K562 (cell line): ENCODE results near the gene TESK2. TPM values are rescaled to one million over a fixed set of nuclear protein-coding genes. Genes with fewer than 3 reads are reported as not detected.
A peak's percentile ranks its signal among the peaks of the same experiment; 100 is the strongest.

Source experiments
- ATAC-seq: fragments of 200-7000 bp; cut with Tn5 transposase; 3 replicates; pipeline ENCODE4 v1.9.1; 2020; ENCODE audit warnings: moderate library complexity
- BruUV-seq: library from RNA; stranded (reverse); fragments of 400-500 nt; replicated peaks from 2 replicates; lab custom pipeline; 2021; lab: Mats Ljungman, UMichigan
- CTCF ChIA-PET: fragments of 300-600 bp; formaldehyde crosslinking; extraction: SDS; loops from one replicate; lab custom pipeline; 2021; ENCODE audit warnings: low intra/inter-chr PET ratio; lab: Yijun Ruan, JAX
- POLR2A ChIA-PET: fragments of 300-600, 350-650 bp; sonication (Branson Sonifier 250); formaldehyde crosslinking; extraction: SDS; loops from one replicate; lab custom pipeline; 2021; ENCODE audit warnings: antibody characterized with exemption, inconsistent platforms; lab: Yijun Ruan, JAX
- DNase-seq, 4 experiments: peaks; one replicate each; pipeline versions ENCODE4 v3.0.0 to v3.0.0-alpha.2; 2011 to 2018; ENCODE audit warnings: low spot score in 3 of 4, mixed read lengths in 3 of 4; ENCODE audit errors: extremely low read depth in 1 of 4
- FAIRE-seq: peaks from 2 replicates; lab custom pipeline; 2011; peaks lifted over from hg19 to GRCh38; lab: Jason Lieb, UNC
- H2AFZ ChIP-seq: 2 replicates; pipeline ENCODE4 v1.6.0; 2011; ENCODE audit warnings: low read depth, low read length, control low read depth, inconsistent platforms
- H3K27ac ChIP-seq: fragments of 200-600 bp; 3 replicates; pipeline ENCODE4 v1.8.0; 2011; ENCODE audit warnings: low read depth, mild to moderate bottlenecking, control low read depth, inconsistent platforms, low read length, moderate library complexity, mixed read lengths; ENCODE audit errors: extremely low read depth
- H3K27me3 ChIP-seq, 2 experiments: fragments of 300-600 bp in 1 of 2; 2 replicates in 1 of 2; 3 replicates in 1 of 2; pipeline versions ENCODE4 v1.6.0 to v1.8.0; 2011; ENCODE audit warnings: inconsistent platforms in 2 of 2, low read length in 2 of 2, mild to moderate bottlenecking in 1 of 2, mixed read lengths in 1 of 2, moderate library complexity in 1 of 2; ENCODE audit not compliant: control insufficient read depth in 2 of 2, insufficient read depth in 2 of 2
- H3K36me3 ChIP-seq: fragments of 300-600 bp; 3 replicates; pipeline ENCODE4 v1.8.0; 2011; ENCODE audit warnings: mild to moderate bottlenecking, low read length, inconsistent platforms; ENCODE audit not compliant: control insufficient read depth, insufficient read depth
- H3K4me1 ChIP-seq, 2 experiments: fragments of 200-600 bp in 1 of 2; replicated peaks in 1 of 2; 2 replicates in 1 of 2; 3 replicates in 1 of 2; pipeline versions ENCODE4 v1.5.1 to v1.8.0; 2011; ENCODE audit warnings: inconsistent platforms in 2 of 2, low read length in 2 of 2, mild to moderate bottlenecking in 1 of 2, mixed read lengths in 1 of 2, moderate library complexity in 1 of 2; ENCODE audit not compliant: control insufficient read depth in 2 of 2, insufficient read depth in 2 of 2
- H3K4me2 ChIP-seq: 2 replicates; pipeline ENCODE4 v1.6.1; 2011; ENCODE audit warnings: low read length, control low read depth, inconsistent platforms, mixed read lengths; ENCODE audit not compliant: insufficient read depth
- H3K4me3 ChIP-seq: fragments of 200-600 bp; sonication (generic), shearing (Covaris generic); 2 replicates; pipeline ENCODE4 v1.5.1; 2016; ENCODE audit warnings: control low read depth, inconsistent platforms
- H3K79me2 ChIP-seq: fragments of 200-600 bp; 3 replicates; pipeline ENCODE4 v1.8.0; 2011; ENCODE audit warnings: low read length, inconsistent platforms; ENCODE audit not compliant: control insufficient read depth, insufficient read depth
- H3K9ac ChIP-seq, 2 experiments: 2 replicates each; pipeline versions ENCODE4 v1.6.0 to v1.6.1; 2011; ENCODE audit warnings: low read depth in 2 of 2, low read length in 2 of 2, control low read depth in 1 of 2, inconsistent platforms in 1 of 2, mild to moderate bottlenecking in 1 of 2, mixed read lengths in 1 of 2; ENCODE audit not compliant: insufficient read depth in 1 of 2
- H3K9me1 ChIP-seq: one replicate; pipeline ENCODE4 v1.6.0; 2011; ENCODE audit warnings: inconsistent platforms, mild to moderate bottlenecking, low read length, moderate library complexity; ENCODE audit not compliant: control insufficient read depth, insufficient read depth
- H3K9me3 ChIP-seq: replicated peaks from 2 replicates; pipeline ENCODE4 v1.5.1; 2011; ENCODE audit warnings: low read depth, low read length, inconsistent platforms; ENCODE audit not compliant: control insufficient read depth, insufficient read depth
- H4K20me1 ChIP-seq: replicated peaks from 2 replicates; pipeline ENCODE4 v1.6.1; 2011; ENCODE audit warnings: low read length, inconsistent platforms, mixed read lengths; ENCODE audit not compliant: control insufficient read depth, insufficient read depth
- BRD4 ChIP-seq: fragments of 200-600 bp; sonication (generic); IDR thresholded peaks from 2 replicates; pipeline ENCODE4 v1.6.1; 2017; ENCODE audit warnings: inconsistent platforms
- DEAF1 ChIP-seq: fragments of 450-650 bp; formaldehyde crosslinking; IDR thresholded peaks from 2 replicates; pipeline ENCODE4 v1.4.0; 2020; ENCODE audit warnings: mild to moderate bottlenecking, moderate library complexity
- FOXK1 ChIP-seq: sonication (generic); formaldehyde crosslinking; IDR thresholded peaks from 2 replicates; pipeline ENCODE4 v1.8.0; 2022; ENCODE audit warnings: missing genetic modification reagents, mild to moderate bottlenecking, borderline replicate concordance
- NR1H2 ChIP-seq: sonication (generic); formaldehyde crosslinking; IDR thresholded peaks from 2 replicates; pipeline ENCODE4 v1.4.0; 2020; ENCODE audit warnings: mild to moderate bottlenecking, missing genetic modification reagents
- TARDBP ChIP-seq: fragments of 450-650 bp; IDR thresholded peaks from 2 replicates; pipeline ENCODE4 v1.6.1; 2016
- TEAD1 ChIP-seq, 2 experiments: fragments of 450-650 bp in 1 of 2; sonication (generic) in 1 of 2; formaldehyde crosslinking; IDR thresholded peaks; 2 replicates each; pipeline versions ENCODE4 v1.4.0 to v1.8.0; 2020 to 2022; ENCODE audit warnings: mild to moderate bottlenecking in 2 of 2, missing genetic modification reagents in 1 of 2
- TOE1 ChIP-seq, 2 experiments: fragments of 450-650 bp in 1 of 2; sonication (generic) in 1 of 2; formaldehyde crosslinking in 1 of 2; IDR thresholded peaks; 2 replicates each; pipeline versions ENCODE4 v1.7.1 to v1.8.0; 2016 to 2022; ENCODE audit warnings: borderline replicate concordance in 2 of 2, mild to moderate bottlenecking in 2 of 2, antibody characterized with exemption in 1 of 2, inconsistent platforms in 1 of 2, low read depth in 1 of 2, missing genetic modification reagents in 1 of 2, moderate library complexity in 1 of 2
- ZNF232 ChIP-seq: sonication (generic); formaldehyde crosslinking; IDR thresholded peaks from 2 replicates; pipeline ENCODE4 v1.8.0; 2022; ENCODE audit warnings: mild to moderate bottlenecking, missing genetic modification reagents
- WGBS: fragments of 100-300 bp; shearing (Covaris generic); methylation state at CpG from one replicate; pipeline ENCODE4 v1.1.6; 2016; ENCODE audit warnings: low coverage, mixed read lengths; ENCODE audit not compliant: insufficient coverage; ENCODE audit errors: missing lambda C conversion rate; 5-methylcytosine and 5-hydroxymethylcytosine counted together
- in situ Hi-C: fragments of 300-500 bp; cut with MboI; formaldehyde crosslinking; loops from 4 replicates; pipeline ENCODE4 v1.15.0; 2018; ENCODE audit warnings: inconsistent platforms, mixed read lengths
- intact Hi-C: fragments of 100-400 bp; cut with micrococcal nuclease; formaldehyde crosslinking; loops from 2 replicates; pipeline ENCODE4 v1.14.2; 2022
- polyA plus RNA-seq, 8 experiments: library from polyadenylated mRNA; depleted of rRNA in 4 of 8; stranded (reverse) in 5 of 8; unstranded in 3 of 8; fragments of >200 nt; fragmentation: Nextera tagmentation in 2 of 8; fragmentation: Illumina TruSeq in 1 of 8; extraction: Ambion mirVana in 2 of 8; extraction: Trizol in 1 of 8; gene quantifications; 2 replicates each; pipeline versions ENCODE4 v1.2.1 to v1.2.3, GENCODE V29; 2011 to 2014; ENCODE audit warnings: inconsistent platforms in 1 of 8, missing spikeins in 1 of 8
- total RNA-seq, 7 experiments: library from RNA; depleted of rRNA in 6 of 7; stranded (reverse); fragments of >200 nt in 6 of 7; fragmentation: Illumina TruSeq in 2 of 7; extraction: Trizol in 2 of 7; gene quantifications; 2 replicates each; pipeline versions ENCODE4 v1.2.1 to v1.2.3, GENCODE V29; 2011 to 2021; ENCODE audit warnings: low replicate concordance in 1 of 7
- TF ChIP-seq, protein P1 (sequence below), 2 experiments: fragments of 450-650 bp; formaldehyde crosslinking in 1 of 2; IDR thresholded peaks; 2 replicates each; pipeline versions ENCODE4 v1.4.0 to v1.6.1; 2014 to 2020; ENCODE audit warnings: mild to moderate bottlenecking in 2 of 2, borderline replicate concordance in 1 of 2, low read depth in 1 of 2

Gene TESK2
- total and polyA plus RNA-seq, 9 of the 15 experiments (the other 6 are each of a cell fraction or from before 2014, with no cell fraction given) = 1.6 to 5.3 (median 3.7) TPM

- TF ChIP-seq DEAF1 (peak; percentile 95), TEAD1 (CRISPR knock-in tag; IDR thresholded peaks at IDR 0.05) (peak in 1 of 2 experiments; percentile 44; a peak in 1 of 4 replicates), NR1H2 (CRISPR knock-in tag) (no peak), FOXK1 (CRISPR knock-in tag) (0 out of 2 replicates have a peak, but pooled peaks have one; percentile 64), ZNF232 (CRISPR knock-in tag) (no peak)
Measured at GRCh38 chr1:45299981-45300668, 190.8 kb downstream of the TESK2 start (continued).

GRCh38 chr1:45299296-45299695 lies 191.7 kb downstream of the TESK2 start:
- no peaks in the 10 kb centered on the region for H4K20me1 ChIP-seq
- no peaks in the 10 kb centered on the region for H3K9me3 ChIP-seq
- no peak overlapping the region for H3K9ac ChIP-seq
- ChIA-PET POLR2A (interaction anchor here (0.5 to 4.1 kb wide), 10 partner anchors 8 to 511 kb away, joined by 3 to 44 read pairs (median 3); partner anchors contain the start of genes BEST4, HECTD3 and UROD), CTCF (interaction anchor here (1.9 to 5.3 kb wide), 3 partner anchors 281 to 463 kb away, joined by 4 to 58 read pairs (median 9); no protein-coding TSS in a partner anchor)
- FAIRE-seq (no peak), ATAC-seq (no peak), DNase-seq (no peak)
- no peaks in the 10 kb centered on the region for H3K36me3 ChIP-seq
- H3K27me3 ChIP-seq = no peaks in the 10 kb centered on the region
- peaks cover 16 to 20% of the 10 kb centered on the region in 2 experiments; a peak in 4 of 5 replicates for H3K4me1 ChIP-seq
- in situ Hi-C loops (no loop called here), intact Hi-C loops (no loop called here)
- peaks cover 6% of the 10 kb centered on the region; the same call in 2 of the 3 replicates for H3K79me2 ChIP-seq
- H2AFZ ChIP-seq = no peak overlapping the region
- 18% methylated on average over 1 of the region's 1 CpG for WGBS
- H3K4me3 ChIP-seq = no peak overlapping the region
- no TSS peak for BruUV-seq
- no peak overlapping the region for H3K4me2 ChIP-seq
- no peaks in the 10 kb centered on the region for H3K9me1 ChIP-seq
- no peak overlapping the region for H3K27ac ChIP-seq
- TF ChIP-seq TOE1 (IDR thresholded peaks at IDR 0.05; ENCODE audit: borderline replicate concordance) (no peak), TOE1 (CRISPR knock-in tag; IDR thresholded peaks at IDR 0.05; ENCODE audit: borderline replicate concordance, low read depth) (no peak), BRD4 (no peak), TARDBP (no peak)
- TF ChIP-seq, protein P1, sequence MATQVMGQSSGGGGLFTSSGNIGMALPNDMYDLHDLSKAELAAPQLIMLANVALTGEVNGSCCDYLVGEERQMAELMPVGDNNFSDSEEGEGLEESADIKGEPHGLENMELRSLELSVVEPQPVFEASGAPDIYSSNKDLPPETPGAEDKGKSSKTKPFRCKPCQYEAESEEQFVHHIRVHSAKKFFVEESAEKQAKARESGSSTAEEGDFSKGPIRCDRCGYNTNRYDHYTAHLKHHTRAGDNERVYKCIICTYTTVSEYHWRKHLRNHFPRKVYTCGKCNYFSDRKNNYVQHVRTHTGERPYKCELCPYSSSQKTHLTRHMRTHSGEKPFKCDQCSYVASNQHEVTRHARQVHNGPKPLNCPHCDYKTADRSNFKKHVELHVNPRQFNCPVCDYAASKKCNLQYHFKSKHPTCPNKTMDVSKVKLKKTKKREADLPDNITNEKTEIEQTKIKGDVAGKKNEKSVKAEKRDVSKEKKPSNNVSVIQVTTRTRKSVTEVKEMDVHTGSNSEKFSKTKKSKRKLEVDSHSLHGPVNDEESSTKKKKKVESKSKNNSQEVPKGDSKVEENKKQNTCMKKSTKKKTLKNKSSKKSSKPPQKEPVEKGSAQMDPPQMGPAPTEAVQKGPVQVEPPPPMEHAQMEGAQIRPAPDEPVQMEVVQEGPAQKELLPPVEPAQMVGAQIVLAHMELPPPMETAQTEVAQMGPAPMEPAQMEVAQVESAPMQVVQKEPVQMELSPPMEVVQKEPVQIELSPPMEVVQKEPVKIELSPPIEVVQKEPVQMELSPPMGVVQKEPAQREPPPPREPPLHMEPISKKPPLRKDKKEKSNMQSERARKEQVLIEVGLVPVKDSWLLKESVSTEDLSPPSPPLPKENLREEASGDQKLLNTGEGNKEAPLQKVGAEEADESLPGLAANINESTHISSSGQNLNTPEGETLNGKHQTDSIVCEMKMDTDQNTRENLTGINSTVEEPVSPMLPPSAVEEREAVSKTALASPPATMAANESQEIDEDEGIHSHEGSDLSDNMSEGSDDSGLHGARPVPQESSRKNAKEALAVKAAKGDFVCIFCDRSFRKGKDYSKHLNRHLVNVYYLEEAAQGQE (IDR thresholded peaks at IDR 0.05; ENCODE audit: borderline replicate concordance) = no peak
- TF ChIP-seq, protein P1 (CRISPR knock-in tag; IDR thresholded peaks at IDR 0.05; ENCODE audit: low read depth) = no peak
